CD14-positive monocyte (primary cell): Measurements from ENCODE around the gene CAMK4. TPM values are rescaled to one million over a fixed set of nuclear protein-coding genes. Genes with fewer than 3 reads are reported as not detected.

Source experiments
- DNase-seq, 3 donors: peaks; one replicate each; pipeline ENCODE4 v3.0.0-alpha.2; 2011 to 2022
- H2AFZ ChIP-seq: 2 replicates; pipeline ENCODE4 v1.6.0; 2012; ENCODE audit warnings: mild to moderate bottlenecking, low read depth, low read length, inconsistent platforms; ENCODE audit not compliant: insufficient read depth, poor library complexity, severe bottlenecking
- H3K27ac ChIP-seq, 2 donors: 1 replicate in 1 of 2; 2 replicates in 1 of 2; pipeline ENCODE4 v1.5.1; 2012 to 2013; ENCODE audit warnings: low read length in 2 of 2, control low read depth in 1 of 2, inconsistent platforms in 1 of 2, low read depth in 1 of 2, mild to moderate bottlenecking in 1 of 2
- H3K27me3 ChIP-seq, 2 donors: one replicate each; pipeline versions ENCODE4 v1.6.0 to v1.6.1; 2011 to 2013; ENCODE audit warnings: low read length in 2 of 2; ENCODE audit not compliant: control insufficient read depth in 2 of 2, insufficient read depth in 2 of 2
- H3K36me3 ChIP-seq, 2 donors: replicated peaks in 1 of 2; 1 replicate in 1 of 2; 2 replicates in 1 of 2; pipeline versions ENCODE4 v1.5.1 to v1.6.1; 2012 to 2013; ENCODE audit warnings: low read length in 2 of 2, control low read depth in 1 of 2, inconsistent platforms in 1 of 2, mild to moderate bottlenecking in 1 of 2; ENCODE audit not compliant: insufficient read depth in 2 of 2, control insufficient read depth in 1 of 2
- H3K4me1 ChIP-seq, 2 donors: 1 replicate in 1 of 2; 2 replicates in 1 of 2; pipeline versions ENCODE4 v1.5.1 to v1.6.1; 2012 to 2013; ENCODE audit warnings: low read length in 2 of 2, control low read depth in 1 of 2, inconsistent platforms in 1 of 2, mild to moderate bottlenecking in 1 of 2, moderate library complexity in 1 of 2; ENCODE audit not compliant: insufficient read depth in 2 of 2, control insufficient read depth in 1 of 2
- H3K4me2 ChIP-seq: replicated peaks from 2 replicates; pipeline ENCODE3; 2012; ENCODE audit warnings: low read length, moderate library complexity, mild to moderate bottlenecking; ENCODE audit not compliant: poor library complexity, severe bottlenecking; ENCODE audit errors: extremely low read depth
- H3K4me3 ChIP-seq, 3 experiments: fragments of 200-600 bp in 1 of 3; sonication (generic) in 1 of 3; replicated peaks in 1 of 3; 1 replicate in 2 of 3; 2 replicates in 1 of 3; pipeline ENCODE4 v1.5.1; 2011 to 2013; ENCODE audit warnings: low read length in 3 of 3, mild to moderate bottlenecking in 3 of 3, control low read depth in 2 of 3, low read depth in 2 of 3, inconsistent platforms in 1 of 3, moderate library complexity in 1 of 3
- H3K79me2 ChIP-seq: 2 replicates; pipeline ENCODE4 v1.6.0; 2012; ENCODE audit warnings: mild to moderate bottlenecking, control low read depth, inconsistent platforms, low read length, moderate library complexity; ENCODE audit not compliant: insufficient read depth
- H3K9ac ChIP-seq: 2 replicates; pipeline ENCODE4 v1.6.0; 2017; ENCODE audit warnings: low read length, mild to moderate bottlenecking; ENCODE audit not compliant: insufficient read depth, poor library complexity, severe bottlenecking
- H3K9me3 ChIP-seq, 2 donors: replicated peaks in 1 of 2; 1 replicate in 1 of 2; 2 replicates in 1 of 2; pipeline versions ENCODE4 v1.5.1 to v1.6.1; 2012 to 2013; ENCODE audit warnings: low read length in 2 of 2, control low read depth in 1 of 2; ENCODE audit not compliant: control insufficient read depth in 1 of 2, insufficient read depth in 1 of 2
- H4K20me1 ChIP-seq: 2 replicates; pipeline ENCODE4 v1.6.0; 2012; ENCODE audit warnings: mild to moderate bottlenecking, low read length, control low read depth, moderate library complexity; ENCODE audit not compliant: insufficient read depth
- H3K27ac Mint-ChIP-seq, 7 donors: one replicate each; pipeline ENCODE4 v1.8.0; 2020; ENCODE audit warnings: mild to moderate bottlenecking in 7 of 7, mixed read lengths in 7 of 7, moderate library complexity in 6 of 7, inconsistent platforms in 2 of 7
- H3K27me3 Mint-ChIP-seq, 3 donors: one replicate each; pipeline ENCODE4 v1.8.0; 2021 to 2022; ENCODE audit warnings: low read depth in 3 of 3, mild to moderate bottlenecking in 3 of 3, mixed read lengths in 3 of 3, moderate library complexity in 3 of 3, inconsistent platforms in 1 of 3
- H3K36me3 Mint-ChIP-seq, 2 donors: one replicate each; pipeline ENCODE4 v1.8.0; 2020; ENCODE audit warnings: mixed read lengths in 2 of 2, inconsistent platforms in 1 of 2, mild to moderate bottlenecking in 1 of 2
- H3K4me1 Mint-ChIP-seq: one replicate; pipeline ENCODE4 v1.8.0; 2020; ENCODE audit warnings: mild to moderate bottlenecking, mixed read lengths
- H3K4me3 Mint-ChIP-seq, 2 donors: one replicate each; pipeline ENCODE4 v1.8.0; 2020; ENCODE audit warnings: mild to moderate bottlenecking in 2 of 2, mixed read lengths in 2 of 2, moderate library complexity in 1 of 2
- H3K9me3 Mint-ChIP-seq, 7 donors: one replicate each; pipeline ENCODE4 v1.8.0; 2020 to 2022; ENCODE audit warnings: mixed read lengths in 7 of 7, mild to moderate bottlenecking in 6 of 7, moderate library complexity in 6 of 7, inconsistent platforms in 2 of 7
- CTCF ChIP-seq: fragments of 200-600 bp; IDR thresholded peaks from one replicate; pipeline ENCODE4 v1.8.0; 2022; ENCODE audit warnings: antibody characterized with exemption, mild to moderate bottlenecking
- WGBS: methylation state at CpG from one replicate; pipeline ENCODE4 v1.1.5; 2013; ENCODE audit warnings: missing lambda C conversion rate; ENCODE audit not compliant: insufficient coverage; 5-methylcytosine and 5-hydroxymethylcytosine counted together
- intact Hi-C, 2 donors: fragments of 100-400 bp; cut with micrococcal nuclease; formaldehyde crosslinking; loops; one replicate each; pipeline versions ENCODE4 v1.15.0 to v1.15.1; 2023
- polyA plus RNA-seq, 3 donors: library from polyadenylated mRNA; depleted of rRNA in 1 of 3; unstranded in 2 of 3; stranded (reverse) in 1 of 3; fragments of 300-500 nt in 2 of 3; fragments of >200 nt in 1 of 3; fragmentation: Illumina TruSeq in 2 of 3; gene quantifications; 1 replicate in 2 of 3; 2 replicates in 1 of 3; pipeline ENCODE4 v1.2.3, GENCODE V29; 2012 to 2021

CAMK4 gene
- polyA plus RNA-seq, 3 donors, result 0.24 to 0.28 TPM; not detected in 1

- Histone ChIP-seq H3K9me3 (no peaks in the 10 kb centered on the region), H3K27me3 (no peaks in the 10 kb centered on the region), H3K27ac (no peak overlapping the region), H2AFZ (no peak overlapping the region), H3K4me1 (no peaks in the 10 kb centered on the region), H3K79me2 (no peaks in the 10 kb centered on the region), H3K9ac (no peak overlapping the region), H4K20me1 (no peaks in the 10 kb centered on the region), H3K36me3 (no peaks in the 10 kb centered on the region), H3K4me2 (no peak overlapping the region), H3K4me3 (no peak overlapping the region)
- Mint-ChIP-seq H3K27ac (peak overlapping the region in 1 of 7 donors; percentile 26), H3K9me3 (peaks cover 0 to 6% (median 0%) of the 10 kb centered on the region in 7 donors), H3K4me1 (no peaks in the 10 kb centered on the region), H3K27me3 (peaks cover 0 to 3% (median 1%) of the 10 kb centered on the region in 3 donors), H3K4me3 (no peak overlapping the region), H3K36me3 (no peaks in the 10 kb centered on the region)
- intact Hi-C loops, result no loop called here
- no peak for DNase-seq
- 89% methylated on average over 6 of the region's 10 CpGs for WGBS
- TF ChIP-seq CTCF, result no peak
These were observed 14.4 kb downstream of the CAMK4 start for GRCh38 chr5:111238431-111239225.

- Histone ChIP-seq H3K36me3 (no peaks in the 10 kb centered on the region), H3K4me2 (no peak overlapping the region), H3K27me3 (no peaks in the 10 kb centered on the region), H3K79me2 (no peaks in the 10 kb centered on the region), H3K27ac (no peak overlapping the region), H3K9ac (no peak overlapping the region), H3K4me1 (no peaks in the 10 kb centered on the region), H3K9me3 (no peaks in the 10 kb centered on the region), H2AFZ (no peak overlapping the region), H4K20me1 (no peaks in the 10 kb centered on the region), H3K4me3 (no peak overlapping the region)
- intact Hi-C loops, result no loop called here
- Mint-ChIP-seq H3K9me3 (peaks cover 0 to 4% (median 0%) of the 10 kb centered on the region in 7 donors), H3K36me3 (no peaks in the 10 kb centered on the region), H3K4me3 (no peak overlapping the region), H3K4me1 (no peaks in the 10 kb centered on the region), H3K27ac (no peak overlapping the region), H3K27me3 (peaks cover 0 to 3% (median 3%) of the 10 kb centered on the region in 3 donors)
- 90% methylated on average over 3 of the region's 3 CpGs for WGBS
- no peak for DNase-seq
- no peak for TF ChIP-seq CTCF
These were observed 17.5 kb downstream of the CAMK4 start for GRCh38 chr5:111241696-111242095.
